ENCODE data around the gene CGB3. TPM values are rescaled to one million over a fixed set of nuclear protein-coding genes. Genes with fewer than 3 reads are reported as not detected.

CGB3 gene
- total RNA-seq, 1 donor from 2014 or later: not detected

DNA sequence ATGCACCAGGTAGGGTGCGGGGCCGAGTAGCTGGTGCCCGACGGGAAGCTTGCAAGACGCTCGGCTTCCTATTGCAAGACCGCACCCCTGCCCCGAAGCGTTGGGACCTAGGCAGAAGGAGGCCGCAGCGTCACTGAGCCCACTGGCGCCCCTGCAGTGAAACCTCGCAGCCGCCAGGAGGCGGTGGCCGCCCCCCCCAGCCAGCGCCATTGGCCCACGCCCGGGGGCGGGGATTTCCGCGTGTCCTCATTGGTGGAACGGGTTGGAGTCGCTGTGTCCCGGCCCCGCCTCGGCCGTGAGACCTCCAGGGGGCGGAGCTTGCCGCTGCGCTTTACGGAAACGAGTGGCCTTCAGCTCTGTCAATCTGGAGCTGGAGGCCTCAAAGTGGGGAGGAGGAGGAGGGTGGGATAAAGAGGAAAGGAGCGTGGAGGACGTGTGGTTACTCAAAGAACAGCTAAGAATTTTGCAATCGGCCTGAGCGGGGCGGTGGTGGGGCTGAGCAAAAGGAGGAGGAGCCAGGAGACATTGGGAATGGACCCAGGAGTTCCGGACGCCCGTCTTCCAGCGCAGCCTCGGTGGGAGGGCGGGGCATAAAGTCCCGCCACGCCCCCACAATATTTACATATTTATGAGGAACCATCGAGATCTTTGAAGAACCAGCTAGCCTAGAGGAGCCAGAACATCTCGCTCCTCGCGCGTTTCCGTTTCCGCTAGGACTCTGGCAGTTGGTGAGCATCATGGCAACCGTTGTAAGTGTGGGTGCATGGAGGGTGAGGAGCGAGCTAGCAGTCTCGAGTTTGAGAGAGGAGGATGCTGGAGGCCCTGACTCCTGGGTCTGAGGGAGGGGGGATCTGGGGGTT lies 30.7 kb downstream of the CGB3 start, which contains the start of the genes GYS1 and RUVBL2:
Gene GYS1 (minus strand): TSS at position 135 of the 860 bp plus-strand sequence. CDS start 197 bp downstream, outside the sequence.
Gene RUVBL2 (plus strand): TSS at position 713 of the 860 bp plus-strand sequence. CDS start 25 bp downstream, at position 738.
- Mint-ChIP-seq H3K4me3 (ENCODE audit: unreplicated experiment) (peak within 1 kb of the TSS; percentile 100), H3K27ac (ENCODE audit: unreplicated experiment) (peak within 1 kb of the TSS; percentile 93), H3K9me3 (ENCODE audit: unreplicated experiment) (peaks cover 8% of the 10 kb centered on the region), H3K36me3 (ENCODE audit: unreplicated experiment) (no peaks in the 10 kb centered on the region), H3K4me1 (ENCODE audit: low read depth, unreplicated experiment) (peaks cover 24% of the 10 kb centered on the region), H3K27me3 (ENCODE audit: unreplicated experiment) (no peaks in the 10 kb centered on the region)
- TF ChIP-seq, protein P1, sequence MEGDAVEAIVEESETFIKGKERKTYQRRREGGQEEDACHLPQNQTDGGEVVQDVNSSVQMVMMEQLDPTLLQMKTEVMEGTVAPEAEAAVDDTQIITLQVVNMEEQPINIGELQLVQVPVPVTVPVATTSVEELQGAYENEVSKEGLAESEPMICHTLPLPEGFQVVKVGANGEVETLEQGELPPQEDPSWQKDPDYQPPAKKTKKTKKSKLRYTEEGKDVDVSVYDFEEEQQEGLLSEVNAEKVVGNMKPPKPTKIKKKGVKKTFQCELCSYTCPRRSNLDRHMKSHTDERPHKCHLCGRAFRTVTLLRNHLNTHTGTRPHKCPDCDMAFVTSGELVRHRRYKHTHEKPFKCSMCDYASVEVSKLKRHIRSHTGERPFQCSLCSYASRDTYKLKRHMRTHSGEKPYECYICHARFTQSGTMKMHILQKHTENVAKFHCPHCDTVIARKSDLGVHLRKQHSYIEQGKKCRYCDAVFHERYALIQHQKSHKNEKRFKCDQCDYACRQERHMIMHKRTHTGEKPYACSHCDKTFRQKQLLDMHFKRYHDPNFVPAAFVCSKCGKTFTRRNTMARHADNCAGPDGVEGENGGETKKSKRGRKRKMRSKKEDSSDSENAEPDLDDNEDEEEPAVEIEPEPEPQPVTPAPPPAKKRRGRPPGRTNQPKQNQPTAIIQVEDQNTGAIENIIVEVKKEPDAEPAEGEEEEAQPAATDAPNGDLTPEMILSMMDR (IDR thresholded peaks at IDR 0.05; ENCODE audit: partially characterized antibody, unreplicated experiment): peak; percentile 98
- peak; percentile 100 for DNase-seq

DNA sequence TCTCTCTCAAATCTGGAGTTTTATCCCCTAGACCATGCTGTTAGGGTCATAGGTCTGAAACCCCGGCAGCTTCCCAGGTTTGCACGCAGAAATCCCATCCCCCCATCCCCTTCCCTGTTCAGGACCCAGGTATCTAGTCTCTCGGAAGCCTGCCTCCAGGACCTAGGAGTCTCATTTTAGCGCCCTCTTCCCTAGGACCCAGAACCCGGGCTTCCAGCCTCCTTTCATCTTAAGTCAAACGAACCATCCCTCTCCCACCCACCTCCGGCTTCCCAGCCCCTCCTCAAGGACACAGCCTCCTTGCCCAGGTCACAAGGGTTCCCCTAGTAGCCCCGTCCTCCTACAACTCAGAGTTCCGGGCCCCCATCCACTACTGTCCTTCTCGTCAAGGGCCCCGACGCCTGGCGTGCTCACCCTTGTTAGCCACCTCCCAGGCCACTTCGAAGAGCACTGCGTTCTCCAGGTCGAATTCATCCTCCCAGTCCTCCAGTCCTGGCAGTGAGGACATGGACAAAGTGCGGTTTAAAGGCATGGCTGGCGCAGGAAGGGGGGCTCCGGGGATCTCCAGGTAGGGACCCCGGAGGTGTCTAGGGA lies 31.5 kb downstream of the CGB3 start:
- Mint-ChIP-seq H3K9me3 (ENCODE audit: unreplicated experiment) (peaks cover 11% of the 10 kb centered on the region), H3K27me3 (ENCODE audit: unreplicated experiment) (no peaks in the 10 kb centered on the region), H3K27ac (ENCODE audit: unreplicated experiment) (peak overlapping the region; percentile 93), H3K4me1 (ENCODE audit: low read depth, unreplicated experiment) (peaks cover 23% of the 10 kb centered on the region), H3K36me3 (ENCODE audit: unreplicated experiment) (no peaks in the 10 kb centered on the region), H3K4me3 (ENCODE audit: unreplicated experiment) (peak overlapping the region; percentile 100)
- TF ChIP-seq, protein P1 (IDR thresholded peaks at IDR 0.05; ENCODE audit: partially characterized antibody, unreplicated experiment): no peak
- DNase-seq: no peak

DNA sequence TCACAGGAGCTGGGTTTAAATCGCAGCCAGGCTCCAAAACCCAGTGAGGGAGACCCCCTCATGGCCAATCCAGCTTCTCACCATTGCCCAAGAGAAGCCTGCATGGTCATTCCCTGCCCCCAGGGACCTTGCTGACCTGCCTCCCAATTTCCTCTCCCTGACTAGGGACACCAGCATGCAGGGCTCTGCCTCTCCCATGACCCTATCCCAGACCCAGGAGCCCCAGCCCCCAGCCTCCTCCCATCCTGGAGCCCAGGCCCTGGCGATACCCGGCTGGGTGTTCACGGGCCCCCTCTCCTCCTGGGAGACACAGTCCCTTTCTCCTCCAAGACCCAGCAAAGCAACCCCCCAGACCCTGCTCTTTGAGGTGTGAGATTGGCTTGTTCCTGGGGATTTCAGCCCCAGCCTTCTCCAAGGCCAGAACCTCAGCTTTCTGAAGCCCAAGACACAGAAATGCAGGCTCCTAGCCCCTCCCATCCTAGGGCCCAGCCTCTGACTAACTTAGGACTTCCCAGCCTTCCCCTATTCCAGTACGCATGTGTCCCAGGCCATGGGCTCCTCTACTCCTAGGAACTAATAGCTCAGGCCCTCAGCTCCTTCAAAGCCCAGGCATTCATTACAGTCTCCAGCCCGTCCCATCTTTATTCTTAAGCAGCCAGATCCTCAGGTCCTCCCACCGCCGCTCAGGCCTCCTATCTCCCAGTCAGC lies 32.1 kb downstream of the CGB3 start:
- no peak for DNase-seq
- H3K27me3 Mint-ChIP-seq (ENCODE audit: unreplicated experiment): no peaks in the 10 kb centered on the region
- peaks cover 14% of the 10 kb centered on the region for H3K9me3 Mint-ChIP-seq (ENCODE audit: unreplicated experiment)
- TF ChIP-seq, protein P1 (IDR thresholded peaks at IDR 0.05; ENCODE audit: partially characterized antibody, unreplicated experiment): no peak
- H3K36me3 Mint-ChIP-seq (ENCODE audit: unreplicated experiment): no peaks in the 10 kb centered on the region
- H3K27ac Mint-ChIP-seq (ENCODE audit: unreplicated experiment): peak overlapping the region; percentile 93
- peaks cover 21% of the 10 kb centered on the region for H3K4me1 Mint-ChIP-seq (ENCODE audit: low read depth, unreplicated experiment)
- H3K4me3 Mint-ChIP-seq (ENCODE audit: unreplicated experiment): peak overlapping the region; percentile 100

DNA sequence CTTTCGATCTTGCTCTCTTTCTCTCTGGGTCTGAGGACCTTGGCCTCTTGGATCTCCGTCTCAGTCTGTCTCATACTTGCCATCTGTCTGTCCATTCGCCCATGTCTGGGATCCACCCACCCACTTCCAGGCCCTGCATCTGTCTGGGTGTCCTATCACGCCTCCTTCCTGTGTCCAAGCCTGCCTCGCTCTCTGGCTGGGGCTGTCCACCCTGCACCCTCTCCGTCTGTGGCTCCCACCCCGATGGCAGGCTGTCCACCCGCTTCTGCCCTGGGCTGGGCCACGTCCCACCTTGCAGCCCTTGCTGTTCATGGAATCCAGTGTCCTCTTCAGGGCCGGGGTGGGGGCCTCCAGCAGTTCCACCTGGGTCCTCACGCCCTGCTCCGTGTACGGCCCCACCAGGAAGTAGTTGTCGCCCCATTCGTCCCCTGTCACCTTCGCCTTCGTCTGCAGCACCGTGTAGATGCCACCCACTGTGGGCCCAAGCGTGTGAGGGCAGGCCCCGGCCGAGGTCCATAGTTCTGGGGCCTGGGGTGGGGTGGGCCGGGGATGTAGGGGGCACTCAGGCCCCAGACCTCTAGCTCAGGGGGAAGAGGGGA lies 33.0 kb downstream of the CGB3 start:
- no peaks in the 10 kb centered on the region for H3K27me3 Mint-ChIP-seq (ENCODE audit: unreplicated experiment)
- peaks cover 14% of the 10 kb centered on the region for H3K9me3 Mint-ChIP-seq (ENCODE audit: unreplicated experiment)
- H3K36me3 Mint-ChIP-seq (ENCODE audit: unreplicated experiment): no peaks in the 10 kb centered on the region
- DNase-seq: no peak
- TF ChIP-seq, protein P1 (IDR thresholded peaks at IDR 0.05; ENCODE audit: partially characterized antibody, unreplicated experiment): no peak
- peak overlapping the region; percentile 89 for H3K27ac Mint-ChIP-seq (ENCODE audit: unreplicated experiment)
- peaks cover 21% of the 10 kb centered on the region for H3K4me1 Mint-ChIP-seq (ENCODE audit: low read depth, unreplicated experiment)
- H3K4me3 Mint-ChIP-seq (ENCODE audit: unreplicated experiment): peak overlapping the region; percentile 100

All from glutamatergic neuron (in vitro differentiated cells).